IMR-90 (cell line): Measurements from ENCODE around the gene EEPD1. TPM values are rescaled to one million over a fixed set of nuclear protein-coding genes. Genes with fewer than 3 reads are reported as not detected.

Source experiments
- ATAC-seq: fragments of 200-7000 bp; cut with Tn5 transposase; 2 replicates; pipeline ENCODE4 v1.9.1; 2020; ENCODE audit warnings: low read depth, mild to moderate bottlenecking, moderate library complexity
- BruUV-seq: library from RNA; stranded (reverse); fragments of 400-500 nt; replicated peaks from 2 replicates; lab custom pipeline; 2021; lab: Mats Ljungman, UMichigan
- CTCF ChIA-PET: fragments of 300-600 bp; formaldehyde crosslinking; extraction: SDS; loops from one replicate; lab custom pipeline; 2021; ENCODE audit warnings: antibody characterized with exemption; lab: Yijun Ruan, JAX
- POLR2A ChIA-PET: fragments of 300-600 bp; sonication (Branson Sonifier 250); formaldehyde crosslinking; loops from one replicate; lab custom pipeline; 2022; ENCODE audit warnings: antibody characterized with exemption; ENCODE audit not compliant: unreplicated experiment; lab: Charles Lee
- DNase-seq: peaks from one replicate; pipeline ENCODE4 v3.0.0; 2013
- H2AFZ ChIP-seq: replicated peaks from 2 replicates; pipeline ENCODE3; 2013; ENCODE audit warnings: low read length, mild to moderate bottlenecking; ENCODE audit not compliant: poor library complexity
- H2AK5ac ChIP-seq: 2 replicates; pipeline ENCODE4 v1.6.1; 2013; ENCODE audit warnings: low read depth, low read length, inconsistent platforms
- H2AK9ac ChIP-seq: replicated peaks from 2 replicates; pipeline ENCODE3; 2013; ENCODE audit warnings: mild to moderate bottlenecking, low read depth, low read length, moderate library complexity; ENCODE audit not compliant: poor library complexity
- H2BK120ac ChIP-seq: 2 replicates; pipeline ENCODE4 v1.6.1; 2013; ENCODE audit warnings: low read depth, low read length, inconsistent platforms
- H2BK15ac ChIP-seq: 3 replicates; pipeline ENCODE4 v1.6.1; 2013; ENCODE audit warnings: low read depth, low read length, inconsistent platforms
- H2BK20ac ChIP-seq: 2 replicates; pipeline ENCODE4 v1.6.1; 2013; ENCODE audit warnings: low read depth, mild to moderate bottlenecking, inconsistent platforms, low read length, moderate library complexity
- H2BK5ac ChIP-seq: 2 replicates; pipeline ENCODE4 v1.6.1; 2013; ENCODE audit warnings: mild to moderate bottlenecking, low read depth, low read length, inconsistent platforms; ENCODE audit not compliant: poor library complexity, severe bottlenecking
- H3K14ac ChIP-seq: replicated peaks from 2 replicates; pipeline ENCODE4 v1.6.1; 2013; ENCODE audit warnings: low read depth, low read length, inconsistent platforms
- H3K18ac ChIP-seq: 2 replicates; pipeline ENCODE4 v1.6.1; 2013; ENCODE audit warnings: low read depth, low read length, control low read depth
- H3K23ac ChIP-seq: 2 replicates; pipeline ENCODE4 v1.6.1; 2013; ENCODE audit warnings: low read depth, low read length, inconsistent platforms
- H3K27ac ChIP-seq: 2 replicates; pipeline ENCODE4 v1.5.1; 2013; ENCODE audit warnings: mild to moderate bottlenecking, control low read depth, low read length; ENCODE audit not compliant: insufficient read depth
- H3K27me3 ChIP-seq: 2 replicates; pipeline ENCODE4 v1.6.1; 2013; ENCODE audit warnings: low read length; ENCODE audit not compliant: control insufficient read depth, insufficient read depth
- H3K36me3 ChIP-seq: 2 replicates; pipeline ENCODE4 v1.6.1; 2013; ENCODE audit warnings: low read length, mixed read lengths; ENCODE audit not compliant: control insufficient read depth, insufficient read depth
- H3K4ac ChIP-seq: 2 replicates; pipeline ENCODE4 v1.6.1; 2013; ENCODE audit warnings: low read depth, low read length, inconsistent platforms
- H3K4me1 ChIP-seq: 2 replicates; pipeline ENCODE4 v1.6.1; 2013; ENCODE audit warnings: low read length, mixed read lengths; ENCODE audit not compliant: control insufficient read depth, insufficient read depth
- H3K4me2 ChIP-seq: 2 replicates; pipeline ENCODE4 v1.6.1; 2013; ENCODE audit warnings: low read depth, mild to moderate bottlenecking, control low read depth, low read length, moderate library complexity
- H3K4me3 ChIP-seq: 2 replicates; pipeline ENCODE4 v1.5.1; 2013; ENCODE audit warnings: low read depth, mild to moderate bottlenecking, control low read depth, low read length, moderate library complexity; ENCODE audit not compliant: insufficient read depth
- H3K56ac ChIP-seq: 2 replicates; pipeline ENCODE4 v1.6.1; 2013; ENCODE audit warnings: low read length, inconsistent platforms; ENCODE audit not compliant: insufficient read depth; ENCODE audit errors: extremely low read depth
- H3K79me1 ChIP-seq, 2 experiments: 2 replicates each; pipeline ENCODE4 v1.6.1; 2013; ENCODE audit warnings: low read length in 2 of 2, inconsistent platforms in 1 of 2, low read depth in 1 of 2
- H3K9ac ChIP-seq: 2 replicates; pipeline ENCODE4 v1.6.1; 2013; ENCODE audit warnings: low read depth, low read length, control low read depth
- H3K9me1 ChIP-seq: 2 replicates; pipeline ENCODE4 v1.6.1; 2013; ENCODE audit warnings: low read length, inconsistent platforms; ENCODE audit not compliant: insufficient read depth
- H3K9me3 ChIP-seq: 2 replicates; pipeline ENCODE4 v1.6.1; 2013; ENCODE audit warnings: low read length; ENCODE audit not compliant: control insufficient read depth, insufficient read depth
- H4K20me1 ChIP-seq: 2 replicates; pipeline ENCODE4 v1.6.1; 2013; ENCODE audit warnings: low read length, inconsistent platforms; ENCODE audit not compliant: insufficient read depth
- H4K5ac ChIP-seq: 2 replicates; pipeline ENCODE4 v1.6.1; 2013; ENCODE audit warnings: mild to moderate bottlenecking, low read depth, low read length, control low read depth
- H4K8ac ChIP-seq, 2 experiments: 2 replicates each; pipeline ENCODE4 v1.6.1; 2013; ENCODE audit warnings: low read depth in 2 of 2, low read length in 2 of 2, control low read depth in 1 of 2, inconsistent platforms in 1 of 2
- H4K91ac ChIP-seq: 2 replicates; pipeline ENCODE4 v1.6.1; 2013; ENCODE audit warnings: low read depth, low read length, inconsistent platforms; ENCODE audit not compliant: insufficient read depth
- BHLHE40 ChIP-seq: fragments of 150-350 bp; IDR thresholded peaks from 2 replicates; pipeline ENCODE4 v1.6.1; 2016; ENCODE audit warnings: mild to moderate bottlenecking, low read depth, low read length
- CEBPB ChIP-seq: IDR thresholded peaks from 2 replicates; pipeline ENCODE4 v1.6.1; 2012; ENCODE audit warnings: low read depth, low read length, improper control_type of control experiment
- CHD1 ChIP-seq: IDR thresholded peaks from 2 replicates; pipeline ENCODE4 v1.6.1; 2012; ENCODE audit warnings: low read depth, low read length, improper control_type of control experiment
- CTCF ChIP-seq: conservative IDR thresholded peaks from 2 replicates; pipeline ENCODE4 v1.5.1; 2012; ENCODE audit warnings: mild to moderate bottlenecking, low read depth, low read length, improper control_type of control experiment
- FOS ChIP-seq: fragments of 150-350 bp; IDR thresholded peaks from 2 replicates; pipeline ENCODE4 v1.6.1; 2016; ENCODE audit warnings: low read depth, low read length
- MAFK ChIP-seq: IDR thresholded peaks from 2 replicates; pipeline ENCODE4 v1.6.1; 2012; ENCODE audit warnings: low read depth, low read length, improper control_type of control experiment
- MAZ ChIP-seq: IDR thresholded peaks from 2 replicates; pipeline ENCODE4 v1.6.1; 2012; ENCODE audit warnings: low read depth, mild to moderate bottlenecking, low read length, improper control_type of control experiment, moderate library complexity, borderline replicate concordance
- MXI1 ChIP-seq: IDR thresholded peaks from 2 replicates; pipeline ENCODE4 v1.6.1; 2012; ENCODE audit warnings: low read depth, mild to moderate bottlenecking, low read length, moderate library complexity, borderline replicate concordance
- POLR2A ChIP-seq: IDR thresholded peaks from 2 replicates; pipeline ENCODE4 v1.6.1; 2012; ENCODE audit warnings: mild to moderate bottlenecking, low read depth, low read length
- RAD21 ChIP-seq: IDR thresholded peaks from 2 replicates; pipeline ENCODE4 v1.6.1; 2012; ENCODE audit warnings: low read length, improper control_type of control experiment
- RCOR1 ChIP-seq: IDR thresholded peaks from 2 replicates; pipeline ENCODE4 v1.6.1; 2012; ENCODE audit warnings: mild to moderate bottlenecking, low read length, improper control_type of control experiment; ENCODE audit not compliant: insufficient replicate concordance
- RFX5 ChIP-seq: IDR thresholded peaks from 2 replicates; pipeline ENCODE4 v1.8.0; 2012; ENCODE audit warnings: low read depth, mild to moderate bottlenecking, low read length, moderate library complexity
- SMC3 ChIP-seq: fragments of 150-350 bp; IDR thresholded peaks from 2 replicates; pipeline ENCODE4 v1.6.1; 2016; ENCODE audit warnings: low read depth, mild to moderate bottlenecking, antibody characterized with exemption, low read length, moderate library complexity
- USF2 ChIP-seq: fragments of 150-350 bp; IDR thresholded peaks from 2 replicates; pipeline ENCODE4 v1.6.1; 2017; ENCODE audit warnings: mild to moderate bottlenecking, antibody characterized with exemption, low read length, low read depth
- WGBS, 2 experiments: methylation state at CpG; one replicate each; pipeline versions ENCODE4 v1.1.5 to v1.1.7; 2013; ENCODE audit warnings: missing lambda C conversion rate in 2 of 2; ENCODE audit not compliant: insufficient read length in 1 of 2; ENCODE audit errors: extremely low coverage in 2 of 2; 5-methylcytosine and 5-hydroxymethylcytosine counted together
- dilution Hi-C: fragments of 300-500 bp; cut with HindIII; formaldehyde crosslinking; loops from one replicate; pipeline ENCODE4 v1.14.3; 2018; ENCODE audit warnings: low sequenced_read_pairs; ENCODE audit not compliant: unreplicated experiment
- in situ Hi-C: fragments of 300-500 bp; cut with MboI; formaldehyde crosslinking; loops from 3 replicates; pipeline ENCODE4 v1.14.3; 2019; ENCODE audit warnings: low sequenced_read_pairs, inconsistent platforms, mixed read lengths
- intact Hi-C: fragments of 100-400 bp; cut with micrococcal nuclease; formaldehyde crosslinking; loops from 2 replicates; pipeline ENCODE4 v1.10.0; 2022
- polyA plus RNA-seq, 3 experiments: library from polyadenylated mRNA; depleted of rRNA; stranded (reverse); fragments of >200 nt; gene quantifications; 2 replicates each; pipeline ENCODE4 v1.2.3, GENCODE V29; 2012; ENCODE audit warnings: low replicate concordance in 1 of 3
- total RNA-seq: library from RNA; depleted of rRNA; stranded (reverse); fragments of >200 nt; gene quantifications from 2 replicates; pipeline ENCODE4 v1.2.3, GENCODE V29; 2012

Gene EEPD1
- total and polyA plus RNA-seq, 2 of the 4 experiments (the other 2 are of a cell fraction): 7.3 to 15.2 TPM

GRCh38 chr7:36281945-36282717, 129.1 kb downstream of the EEPD1 start:
- dilution Hi-C loops (no loop called here), intact Hi-C loops (loop anchor here (1.0 to 5.0 kb wide), 2 partner anchors 75 to 90 kb away; no protein-coding TSS in a partner anchor), in situ Hi-C loops (no loop called here)
- Histone ChIP-seq H3K27me3 (no peaks in the 10 kb centered on the region), H2BK20ac (no peak overlapping the region), H3K18ac (peak overlapping the region; percentile 40; the same call in 1 of the 2 replicates), H3K9ac (no peak overlapping the region), H2BK15ac (peak overlapping the region; percentile 47; the same call in 1 of the 3 replicates), H3K27ac (no peak overlapping the region), H3K9me1 (peaks cover 16% of the 10 kb centered on the region), H3K36me3 (peaks cover 7% of the 10 kb centered on the region; the same call in 1 of the 2 replicates), H3K79me1 (peaks cover 5 to 23% of the 10 kb centered on the region in 2 experiments; a peak in 3 of 4 replicates), H2BK120ac (peak overlapping the region; percentile 47; the same call in 1 of the 2 replicates), H4K91ac (no peak overlapping the region), H4K20me1 (no peaks in the 10 kb centered on the region), H3K4me1 (peaks cover 37% of the 10 kb centered on the region), H2AK9ac (peak overlapping the region; percentile 5), H3K14ac (no peak overlapping the region), H2AFZ (no peak overlapping the region), H3K4me3 (no peak overlapping the region), H3K9me3 (no peaks in the 10 kb centered on the region), H3K4ac (peak overlapping the region; percentile 12; the same call in 1 of the 2 replicates), H2BK5ac (no peak overlapping the region), H3K23ac (no peak overlapping the region), H3K56ac (no peak overlapping the region), H4K8ac (peak overlapping the region in 1 of 2 experiments; percentile 38; a peak in 1 of 4 replicates), H2AK5ac (no peak overlapping the region), H4K5ac (peak overlapping the region; percentile 60; the same call in 1 of the 2 replicates), H3K4me2 (no peak overlapping the region)
- ChIA-PET CTCF (interaction anchor here (0.5 to 1.2 kb wide), 5 partner anchors 9 to 593 kb away, joined by 3 to 4 read pairs (median 3); no protein-coding TSS in a partner anchor), POLR2A (no interaction called here)
- no peak for ATAC-seq
- 90% methylated on average over 2 of the region's 10 CpGs; no CpG with 5 or more reads in 1 of the 2 experiments for WGBS, 2 experiments
- peak; percentile 61 for DNase-seq
- BruUV-seq: no TSS peak
- TF ChIP-seq POLR2A (no peak), CEBPB (no peak), CTCF (no peak), MXI1 (no peak), CHD1 (no peak), RCOR1 (no peak), RFX5 (no peak), FOS (no peak), MAZ (no peak), BHLHE40 (no peak), USF2 (no peak), SMC3 (no peak), RAD21 (no peak), MAFK (no peak)
